ENCODE measurements around the gene GPC5. TPM values are rescaled to one million over a fixed set of nuclear protein-coding genes. Genes with fewer than 3 reads are reported as not detected.

GPC5 gene
- total and polyA plus RNA-seq, 7 experiments from 2014 or later, result 0.10 to 0.38 TPM; not detected in 5

- Mint-ChIP-seq H3K9me3 (peaks cover 0 to 1% (median 0%) of the 10 kb centered on the region in 11 donors), H3K27ac (no peak overlapping the region), H3K27me3 (peaks cover 0 to 6% (median 3%) of the 10 kb centered on the region in 5 donors), H3K4me1 (no peaks in the 10 kb centered on the region), H3K36me3 (no peaks in the 10 kb centered on the region), H3K4me3 (no peak overlapping the region)
- intact Hi-C loops (cut with micrococcal nuclease), result no loop called here
- H3K27ac ChIP-seq (ENCODE audit: low read depth, low read length), result no peak overlapping the region
- ChIA-PET CTCF (no interaction called here), POLR2A (no interaction called here)
- H3K4me1 ChIP-seq (ENCODE audit: control insufficient read depth in 2 of 2, insufficient read depth in 2 of 2, low read length in 2 of 2), result no peaks in the 10 kb centered on the region
- H3K4me3 ChIP-seq (ENCODE audit: low read length), result no peak overlapping the region
- H3K9me3 ChIP-seq (ENCODE audit: control insufficient read depth in 2 of 3, low read length in 3 of 3), result no peaks in the 10 kb centered on the region
- no peaks in the 10 kb centered on the region for H3K36me3 ChIP-seq (ENCODE audit: control insufficient read depth in 2 of 3, insufficient read depth in 3 of 3, low read length in 3 of 3)
- no peaks in the 10 kb centered on the region for H3K27me3 ChIP-seq (ENCODE audit: control insufficient read depth in 2 of 2, insufficient read depth in 2 of 2, low read length in 2 of 2)
- DNase-seq (no peak), ATAC-seq (no peak)
Measured at GRCh38 chr13:91482427-91482826, 84.0 kb downstream of the GPC5 start.

- no peak overlapping the region for H3K27ac ChIP-seq (ENCODE audit: low read depth, low read length)
- H3K27ac Mint-ChIP-seq, result no peak overlapping the region
- no peak for ATAC-seq
- ChIA-PET CTCF (no interaction called here), POLR2A (no interaction called here)
- no peaks in the 10 kb centered on the region for H3K27me3 ChIP-seq (ENCODE audit: control insufficient read depth in 2 of 2, insufficient read depth in 2 of 2, low read length in 2 of 2)
- no peaks in the 10 kb centered on the region for H3K4me1 Mint-ChIP-seq
- no peak for DNase-seq
- no peaks in the 10 kb centered on the region for H3K36me3 ChIP-seq (ENCODE audit: control insufficient read depth in 2 of 3, insufficient read depth in 3 of 3, low read length in 3 of 3)
- H3K36me3 Mint-ChIP-seq, result no peaks in the 10 kb centered on the region
- no peaks in the 10 kb centered on the region for H3K4me1 ChIP-seq (ENCODE audit: control insufficient read depth in 2 of 2, insufficient read depth in 2 of 2, low read length in 2 of 2)
- no peaks in the 10 kb centered on the region for H3K9me3 ChIP-seq (ENCODE audit: control insufficient read depth in 2 of 3, low read length in 3 of 3)
- no peak overlapping the region for H3K4me3 Mint-ChIP-seq
- intact Hi-C loops (cut with micrococcal nuclease), result no loop called here
- H3K9me3 Mint-ChIP-seq, result peaks cover 0 to 10% (median 0%) of the 10 kb centered on the region in 11 donors
- H3K4me3 ChIP-seq (ENCODE audit: low read length), result no peak overlapping the region
- peaks cover 0 to 15% (median 8%) of the 10 kb centered on the region in 5 donors for H3K27me3 Mint-ChIP-seq
Measured at GRCh38 chr13:91491980-91492379, 93.6 kb downstream of the GPC5 start.

GRCh38 chr13:91493442-91493841 lies 95.0 kb downstream of the GPC5 start:
- CTCF ChIA-PET, result no interaction called here
- Mint-ChIP-seq H3K9me3 (peaks cover 0 to 10% (median 1%) of the 10 kb centered on the region in 11 donors), H3K4me3 (no peak overlapping the region), H3K27ac (no peak overlapping the region), H3K27me3 (peaks cover 0 to 13% (median 6%) of the 10 kb centered on the region in 5 donors), H3K4me1 (peaks cover 0 to 1% (median 0%) of the 10 kb centered on the region in 7 donors), H3K36me3 (no peaks in the 10 kb centered on the region)
- Histone ChIP-seq H3K36me3 (ENCODE audit: control insufficient read depth in 2 of 3, insufficient read depth in 3 of 3, low read length in 3 of 3) (no peaks in the 10 kb centered on the region), H3K9me3 (ENCODE audit: control insufficient read depth in 2 of 3, low read length in 3 of 3) (no peaks in the 10 kb centered on the region), H3K4me3 (ENCODE audit: low read length) (no peak overlapping the region), H3K27ac (ENCODE audit: low read depth, low read length) (no peak overlapping the region), H3K4me1 (ENCODE audit: control insufficient read depth in 2 of 2, insufficient read depth in 2 of 2, low read length in 2 of 2) (no peaks in the 10 kb centered on the region), H3K27me3 (ENCODE audit: control insufficient read depth in 2 of 2, insufficient read depth in 2 of 2, low read length in 2 of 2) (no peaks in the 10 kb centered on the region)
- ATAC-seq (no peak), DNase-seq (no peak)
- intact Hi-C loops (cut with micrococcal nuclease), result no loop called here
- POLR2A ChIA-PET, result no interaction called here

GRCh38 chr13:91498298-91498697 lies 99.9 kb downstream of the GPC5 start:
- peaks cover 0 to 1% (median 0%) of the 10 kb centered on the region in 7 donors for H3K4me1 Mint-ChIP-seq
- Histone ChIP-seq H3K27ac (ENCODE audit: low read depth, low read length) (no peak overlapping the region), H3K36me3 (ENCODE audit: control insufficient read depth in 2 of 3, insufficient read depth in 3 of 3, low read length in 3 of 3) (no peaks in the 10 kb centered on the region), H3K27me3 (ENCODE audit: control insufficient read depth in 2 of 2, insufficient read depth in 2 of 2, low read length in 2 of 2) (no peaks in the 10 kb centered on the region), H3K4me1 (ENCODE audit: control insufficient read depth in 2 of 2, insufficient read depth in 2 of 2, low read length in 2 of 2) (no peaks in the 10 kb centered on the region), H3K4me3 (ENCODE audit: low read length) (no peak overlapping the region), H3K9me3 (ENCODE audit: control insufficient read depth in 2 of 3, low read length in 3 of 3) (no peaks in the 10 kb centered on the region)
- ChIA-PET POLR2A (no interaction called here), CTCF (no interaction called here)
- H3K9me3 Mint-ChIP-seq, result peaks cover 0 to 20% (median 5%) of the 10 kb centered on the region in 11 donors
- intact Hi-C loops (cut with micrococcal nuclease), result no loop called here
- peaks cover 0 to 15% (median 11%) of the 10 kb centered on the region in 5 donors for H3K27me3 Mint-ChIP-seq
- DNase-seq (no peak), ATAC-seq (no peak)
- H3K36me3 Mint-ChIP-seq, result peaks cover 0 to 4% (median 0%) of the 10 kb centered on the region in 5 donors
- H3K27ac Mint-ChIP-seq, result no peak overlapping the region
- H3K4me3 Mint-ChIP-seq, result no peak overlapping the region

- H3K27ac Mint-ChIP-seq, result no peak overlapping the region
- CTCF ChIA-PET, result no interaction called here
- Histone ChIP-seq H3K4me3 (ENCODE audit: low read length) (no peak overlapping the region), H3K27me3 (ENCODE audit: control insufficient read depth in 2 of 2, insufficient read depth in 2 of 2, low read length in 2 of 2) (no peaks in the 10 kb centered on the region), H3K27ac (ENCODE audit: low read depth, low read length) (no peak overlapping the region), H3K36me3 (ENCODE audit: control insufficient read depth in 2 of 3, insufficient read depth in 3 of 3, low read length in 3 of 3) (no peaks in the 10 kb centered on the region), H3K4me1 (ENCODE audit: control insufficient read depth in 2 of 2, insufficient read depth in 2 of 2, low read length in 2 of 2) (no peaks in the 10 kb centered on the region), H3K9me3 (ENCODE audit: control insufficient read depth in 2 of 3, low read length in 3 of 3) (no peaks in the 10 kb centered on the region)
- H3K36me3 Mint-ChIP-seq, result peaks cover 0 to 4% (median 0%) of the 10 kb centered on the region in 5 donors
- no peaks in the 10 kb centered on the region for H3K4me1 Mint-ChIP-seq
- peaks cover 0 to 19% (median 5%) of the 10 kb centered on the region in 11 donors for H3K9me3 Mint-ChIP-seq
- intact Hi-C loops (cut with micrococcal nuclease), result no loop called here
- POLR2A ChIA-PET, result no interaction called here
- ATAC-seq (no peak), DNase-seq (no peak)
- H3K4me3 Mint-ChIP-seq, result no peak overlapping the region
- H3K27me3 Mint-ChIP-seq, result peaks cover 0 to 17% (median 6%) of the 10 kb centered on the region in 5 donors
Measured at GRCh38 chr13:91504216-91504615, 105.8 kb downstream of the GPC5 start.

- DNase-seq, result no peak
- CTCF ChIA-PET, result no interaction called here
- intact Hi-C loops (cut with micrococcal nuclease), result no loop called here
- H3K36me3 Mint-ChIP-seq, result peaks cover 0 to 4% (median 0%) of the 10 kb centered on the region in 5 donors
- Histone ChIP-seq H3K36me3 (ENCODE audit: control insufficient read depth in 2 of 3, insufficient read depth in 3 of 3, low read length in 3 of 3) (no peaks in the 10 kb centered on the region), H3K27me3 (ENCODE audit: control insufficient read depth in 2 of 2, insufficient read depth in 2 of 2, low read length in 2 of 2) (no peaks in the 10 kb centered on the region), H3K4me1 (ENCODE audit: control insufficient read depth in 2 of 2, insufficient read depth in 2 of 2, low read length in 2 of 2) (no peaks in the 10 kb centered on the region), H3K27ac (ENCODE audit: low read depth, low read length) (no peak overlapping the region), H3K4me3 (ENCODE audit: low read length) (no peak overlapping the region), H3K9me3 (ENCODE audit: control insufficient read depth in 2 of 3, low read length in 3 of 3) (no peaks in the 10 kb centered on the region)
- H3K9me3 Mint-ChIP-seq, result peaks cover 0 to 12% (median 4%) of the 10 kb centered on the region in 11 donors
- no peaks in the 10 kb centered on the region for H3K4me1 Mint-ChIP-seq
- POLR2A ChIA-PET, result no interaction called here
- no peak overlapping the region for H3K4me3 Mint-ChIP-seq
- no peak for ATAC-seq
- H3K27me3 Mint-ChIP-seq, result peaks cover 0 to 17% (median 5%) of the 10 kb centered on the region in 5 donors
- no peak overlapping the region for H3K27ac Mint-ChIP-seq
Measured at GRCh38 chr13:91506759-91507158, 108.3 kb downstream of the GPC5 start.

GRCh38 chr13:91510058-91510457 lies 111.6 kb downstream of the GPC5 start:
- DNase-seq (no peak), ATAC-seq (no peak)
- Mint-ChIP-seq H3K27ac (no peak overlapping the region), H3K9me3 (peaks cover 0 to 4% (median 0%) of the 10 kb centered on the region in 11 donors), H3K27me3 (peaks cover 0 to 13% (median 0%) of the 10 kb centered on the region in 5 donors), H3K36me3 (no peaks in the 10 kb centered on the region), H3K4me1 (no peaks in the 10 kb centered on the region), H3K4me3 (no peak overlapping the region)
- H3K4me3 ChIP-seq (ENCODE audit: low read length), result no peak overlapping the region
- no peaks in the 10 kb centered on the region for H3K27me3 ChIP-seq (ENCODE audit: control insufficient read depth in 2 of 2, insufficient read depth in 2 of 2, low read length in 2 of 2)
- intact Hi-C loops (cut with micrococcal nuclease), result no loop called here
- CTCF ChIA-PET, result no interaction called here
- H3K27ac ChIP-seq (ENCODE audit: low read depth, low read length), result no peak overlapping the region
- POLR2A ChIA-PET, result no interaction called here
- no peaks in the 10 kb centered on the region for H3K36me3 ChIP-seq (ENCODE audit: control insufficient read depth in 2 of 3, insufficient read depth in 3 of 3, low read length in 3 of 3)
- no peaks in the 10 kb centered on the region for H3K9me3 ChIP-seq (ENCODE audit: control insufficient read depth in 2 of 3, low read length in 3 of 3)
- no peaks in the 10 kb centered on the region for H3K4me1 ChIP-seq (ENCODE audit: control insufficient read depth in 2 of 2, insufficient read depth in 2 of 2, low read length in 2 of 2)
